Heart left ventricle (tissue), 13 donors: ENCODE results near the gene CHAF1B.

Experiments
- CTCF ChIP-seq, 12 donors: fragments of 200-600 bp; sonication (generic) in 4 of 12; IDR thresholded peaks; one replicate each; pipeline versions ENCODE4 v1.5.0 to v1.8.0; 2018 to 2022; ENCODE audit warnings: antibody characterized with exemption in 12 of 12, mild to moderate bottlenecking in 5 of 12
- POLR2A ChIP-seq, 2 donors: fragments of 450-650 bp; IDR thresholded peaks; one replicate each; pipeline ENCODE4 v1.6.1; 2017; ENCODE audit warnings: antibody characterized with exemption in 2 of 2, mild to moderate bottlenecking in 2 of 2, moderate library complexity in 2 of 2
- donor health status: ischemic (EF 13 %, LVEDD 7.1; RV severe dilation, severe dysfunction).
- donor health status: DM: no; HTN: yes; CAD: no.
- donor health status: DM: no; HTN: no; CAD: no.
- donor health status: ischemic (EF 25% LVEDD 6.9; RV normal size, moderate dysfunction).
- donor health status: ischemic (EF 25% LVEDD 5.7; RV mildly dilated, moderate dysfunction).
- donor health status: ischemic (EF 35%, LVEDD 5.7; RV mildly dilated, moderate dysfunction).
- donor health status: nonischemic (EF 11% LVEDD 7.7; RV severe dilation, severe dysfunction).
- donor health status: DM: yes; HTN: yes; CAD: no.
- donor health status: PGD.
- donor health status: ischemic (EF 29% LVEDD 5.4; RV normal size, mild dysfunction).
- donor health status: nonischemic (EF 23%, LVEDD 6.1; RV moderate dilation, normal function).

- TF ChIP-seq CTCF (IDR thresholded peaks at IDR 0.05) (no peak), POLR2A (IDR thresholded peaks at IDR 0.05) (no peak)
Observed at GRCh38 chr21:36384885-36385232, 333 bp upstream of the CHAF1B start.
